Measurements from ENCODE around the gene PRKAG2. TPM values are rescaled to one million over a fixed set of nuclear protein-coding genes. Genes with fewer than 3 reads are reported as not detected.
A peak's percentile ranks its signal among the peaks of the same experiment; 100 is the strongest.

The PRKAG2 gene
- total RNA-seq, 1 donor from 2014 or later, result 17.9 TPM

DNA sequence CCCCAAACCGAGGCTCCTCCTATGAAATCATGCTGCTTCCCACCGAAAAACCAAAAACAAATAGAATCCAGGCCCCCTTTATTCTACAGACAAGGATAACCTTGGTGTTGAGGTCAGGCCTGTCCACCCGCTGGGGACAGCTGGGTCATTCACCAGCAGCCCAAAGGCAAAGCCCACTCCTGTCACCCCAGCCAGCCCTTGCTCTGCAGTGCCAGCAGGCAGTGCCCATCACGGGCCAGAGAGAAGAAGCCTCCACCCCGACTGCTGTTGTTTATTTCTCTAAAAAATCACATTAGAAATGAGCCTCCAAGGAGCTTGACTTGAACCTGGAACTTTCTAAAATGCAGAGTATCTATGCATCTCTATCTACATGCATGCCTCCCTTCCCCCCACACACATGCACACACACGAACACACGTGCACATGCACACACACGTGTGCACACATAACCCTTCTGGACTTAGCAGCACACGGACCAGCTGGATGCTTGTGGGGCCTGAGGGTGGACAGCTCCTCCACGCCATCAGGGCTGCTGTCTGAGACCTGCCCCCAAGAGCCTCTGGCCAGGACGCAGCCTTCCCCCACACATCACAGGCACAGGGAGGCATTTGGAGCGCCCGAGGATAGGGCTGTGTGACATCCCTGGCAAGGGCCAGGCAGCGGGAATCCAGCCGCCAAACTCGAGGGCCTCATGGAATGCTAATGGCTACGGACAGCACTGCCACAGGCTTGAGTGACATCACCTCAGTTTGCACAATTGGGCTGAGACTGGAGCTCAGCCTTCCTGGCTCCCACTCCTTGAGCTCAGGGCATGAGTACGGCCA is 22.8 kb downstream of the PRKAG2 start:
- Mint-ChIP-seq H3K9me3 (no peaks in the 10 kb centered on the region), H3K27me3 (peaks cover 4% of the 10 kb centered on the region), H3K36me3 (no peaks in the 10 kb centered on the region), H3K4me1 (ENCODE audit: unreplicated experiment) (peaks cover 8% of the 10 kb centered on the region), H3K27ac (no peak overlapping the region), H3K4me3 (no peak overlapping the region)
- TF ChIP-seq, protein P1, sequence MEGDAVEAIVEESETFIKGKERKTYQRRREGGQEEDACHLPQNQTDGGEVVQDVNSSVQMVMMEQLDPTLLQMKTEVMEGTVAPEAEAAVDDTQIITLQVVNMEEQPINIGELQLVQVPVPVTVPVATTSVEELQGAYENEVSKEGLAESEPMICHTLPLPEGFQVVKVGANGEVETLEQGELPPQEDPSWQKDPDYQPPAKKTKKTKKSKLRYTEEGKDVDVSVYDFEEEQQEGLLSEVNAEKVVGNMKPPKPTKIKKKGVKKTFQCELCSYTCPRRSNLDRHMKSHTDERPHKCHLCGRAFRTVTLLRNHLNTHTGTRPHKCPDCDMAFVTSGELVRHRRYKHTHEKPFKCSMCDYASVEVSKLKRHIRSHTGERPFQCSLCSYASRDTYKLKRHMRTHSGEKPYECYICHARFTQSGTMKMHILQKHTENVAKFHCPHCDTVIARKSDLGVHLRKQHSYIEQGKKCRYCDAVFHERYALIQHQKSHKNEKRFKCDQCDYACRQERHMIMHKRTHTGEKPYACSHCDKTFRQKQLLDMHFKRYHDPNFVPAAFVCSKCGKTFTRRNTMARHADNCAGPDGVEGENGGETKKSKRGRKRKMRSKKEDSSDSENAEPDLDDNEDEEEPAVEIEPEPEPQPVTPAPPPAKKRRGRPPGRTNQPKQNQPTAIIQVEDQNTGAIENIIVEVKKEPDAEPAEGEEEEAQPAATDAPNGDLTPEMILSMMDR (conservative IDR thresholded peaks at IDR 0.05), result no peak
- DNase-seq (ENCODE audit: extremely low spot score, unreplicated experiment), result no peak

DNA sequence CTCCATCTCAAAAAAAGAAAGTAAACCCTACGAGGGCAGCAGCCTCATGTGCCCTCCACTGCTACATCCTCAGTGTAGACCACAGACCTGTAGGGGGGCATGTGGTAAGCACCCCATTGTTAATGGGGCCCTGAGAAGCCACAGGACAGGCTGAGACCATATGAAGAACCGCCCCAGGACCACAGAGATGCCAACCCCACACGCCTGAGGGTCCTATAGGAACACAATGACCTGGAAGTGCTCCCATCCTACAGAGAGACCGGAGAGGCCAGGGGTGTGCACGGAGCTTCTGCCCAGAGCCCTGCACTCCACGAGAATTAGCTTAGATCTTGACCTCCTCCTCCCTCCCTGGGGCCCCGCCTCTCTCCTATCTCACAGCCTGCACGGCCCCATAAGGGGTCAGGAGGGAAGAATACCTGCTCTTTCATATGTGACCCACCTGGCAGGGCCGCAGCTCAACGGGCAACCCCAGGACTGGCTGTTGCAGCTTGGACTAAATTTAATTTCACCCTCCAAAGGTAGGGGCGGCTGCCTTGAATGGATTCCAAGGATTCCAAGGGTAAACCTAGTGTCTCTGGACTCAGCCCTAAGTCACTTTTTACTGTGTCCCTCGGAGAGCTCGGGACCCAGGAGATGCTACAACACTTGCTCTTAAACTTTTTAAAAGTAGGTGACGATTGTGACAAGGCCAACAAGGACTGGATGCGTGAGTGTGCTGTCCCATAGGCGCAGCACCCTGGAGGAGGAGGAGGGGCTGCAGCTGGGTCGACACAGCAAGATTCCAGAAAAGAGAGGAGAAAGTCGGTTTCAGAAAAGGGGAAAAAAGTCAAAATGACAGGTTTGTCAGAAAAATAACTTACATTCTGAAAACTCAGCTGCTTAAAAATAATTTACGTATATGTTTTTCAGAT is 24.2 kb downstream of the PRKAG2 start:
- Mint-ChIP-seq H3K27me3 (peaks cover 4% of the 10 kb centered on the region), H3K36me3 (no peaks in the 10 kb centered on the region), H3K4me1 (ENCODE audit: unreplicated experiment) (peaks cover 8% of the 10 kb centered on the region), H3K4me3 (no peak overlapping the region), H3K9me3 (no peaks in the 10 kb centered on the region), H3K27ac (no peak overlapping the region)
- TF ChIP-seq, protein P1 (conservative IDR thresholded peaks at IDR 0.05), result no peak
- DNase-seq (ENCODE audit: extremely low spot score, unreplicated experiment), result no peak

- peaks cover 8% of the 10 kb centered on the region for H3K4me1 Mint-ChIP-seq (ENCODE audit: unreplicated experiment)
- no peaks in the 10 kb centered on the region for H3K9me3 Mint-ChIP-seq
- H3K4me3 Mint-ChIP-seq, result no peak overlapping the region
- no peak for DNase-seq (ENCODE audit: extremely low spot score, unreplicated experiment)
- H3K27me3 Mint-ChIP-seq, result no peaks in the 10 kb centered on the region
- H3K36me3 Mint-ChIP-seq, result no peaks in the 10 kb centered on the region
- TF ChIP-seq, protein P1 (conservative IDR thresholded peaks at IDR 0.05), result no peak
- H3K27ac Mint-ChIP-seq, result no peak overlapping the region
Observed at GRCh38 chr7:151851782-151852181, 25.1 kb downstream of the PRKAG2 start.

DNA sequence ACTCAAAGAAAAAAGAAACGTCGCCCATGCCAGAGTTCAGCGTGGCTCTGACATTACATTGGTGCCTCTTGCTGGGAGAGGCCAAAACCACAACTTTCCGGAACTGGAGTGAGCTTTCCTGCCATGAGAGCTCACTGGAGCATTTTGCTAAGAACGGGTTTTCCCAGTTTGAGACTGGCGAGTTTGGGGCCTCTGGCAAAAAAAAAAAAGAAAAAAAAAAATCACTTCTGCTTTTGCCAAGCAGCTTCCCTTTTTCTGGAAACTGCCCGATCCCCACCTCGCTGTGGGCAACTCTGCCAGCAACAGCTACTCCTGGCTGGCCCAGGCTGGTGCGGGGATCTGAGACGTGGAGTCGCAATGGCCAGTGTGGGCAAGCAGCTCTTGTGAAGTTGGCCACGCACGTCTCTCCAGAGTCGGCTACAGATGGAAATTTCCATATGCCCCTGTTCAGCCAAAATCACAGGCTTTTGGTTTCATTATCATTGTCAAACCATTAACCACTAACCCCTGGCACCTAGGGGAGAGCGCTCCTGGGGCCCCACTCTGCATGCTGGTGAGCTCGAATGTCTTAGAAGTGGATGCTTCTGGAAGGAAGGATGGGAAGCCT is 25.7 kb downstream of the PRKAG2 start:
- Mint-ChIP-seq H3K36me3 (no peaks in the 10 kb centered on the region), H3K4me1 (ENCODE audit: unreplicated experiment) (peaks cover 8% of the 10 kb centered on the region), H3K27ac (peak overlapping the region; percentile 11), H3K9me3 (no peaks in the 10 kb centered on the region), H3K4me3 (no peak overlapping the region), H3K27me3 (no peaks in the 10 kb centered on the region)
- TF ChIP-seq, protein P1 (conservative IDR thresholded peaks at IDR 0.05), result no peak
- no peak for DNase-seq (ENCODE audit: extremely low spot score, unreplicated experiment)

DNA sequence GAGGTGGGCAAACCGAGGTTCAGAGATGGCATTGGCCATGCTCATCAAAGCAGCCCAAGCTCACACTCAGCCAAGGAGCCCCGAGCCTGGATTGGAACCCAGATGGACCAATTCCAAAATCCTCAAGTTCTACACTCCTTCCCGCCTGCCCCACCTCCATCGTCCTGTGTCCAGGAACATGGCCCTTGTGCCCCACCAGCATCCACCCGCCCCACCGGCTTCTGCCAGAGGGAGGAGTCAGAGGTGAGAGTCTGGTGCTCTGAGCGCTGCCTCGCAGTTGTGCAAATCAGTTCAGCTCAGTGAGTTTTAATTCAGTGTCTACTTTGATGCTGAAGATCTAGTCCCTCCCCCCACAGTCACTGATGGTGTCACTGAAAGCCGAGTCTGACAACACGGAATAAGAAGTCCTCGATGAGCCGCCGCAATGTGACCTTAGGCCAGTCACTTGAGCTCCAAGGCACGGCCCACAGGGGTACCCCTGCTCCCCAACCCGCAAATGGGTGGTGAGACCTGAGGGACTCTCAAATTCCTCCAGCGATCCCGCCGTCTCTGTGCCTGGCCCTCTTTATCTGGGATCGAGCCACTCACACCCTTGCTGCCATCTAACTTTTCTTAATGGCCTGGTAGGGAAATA is 26.3 kb downstream of the PRKAG2 start:
- peaks cover 8% of the 10 kb centered on the region for H3K4me1 Mint-ChIP-seq (ENCODE audit: unreplicated experiment)
- H3K4me3 Mint-ChIP-seq, result no peak overlapping the region

More for the DNA sequence above, 26.3 kb downstream of the PRKAG2 start:
- Mint-ChIP-seq H3K27ac (peak overlapping the region; percentile 11), H3K36me3 (no peaks in the 10 kb centered on the region), H3K9me3 (no peaks in the 10 kb centered on the region), H3K27me3 (no peaks in the 10 kb centered on the region)
- no peak for DNase-seq (ENCODE audit: extremely low spot score, unreplicated experiment)
- TF ChIP-seq, protein P1 (conservative IDR thresholded peaks at IDR 0.05), result no peak

Measured in type B pancreatic cell (in vitro differentiated cells).